ENCODE data around the gene DNM3. TPM values are rescaled to one million over a fixed set of nuclear protein-coding genes. Genes with fewer than 3 reads are reported as not detected.

DNM3 gene
- polyA plus RNA-seq, 3 donors: 0.15 TPM; not detected in 2

DNA sequence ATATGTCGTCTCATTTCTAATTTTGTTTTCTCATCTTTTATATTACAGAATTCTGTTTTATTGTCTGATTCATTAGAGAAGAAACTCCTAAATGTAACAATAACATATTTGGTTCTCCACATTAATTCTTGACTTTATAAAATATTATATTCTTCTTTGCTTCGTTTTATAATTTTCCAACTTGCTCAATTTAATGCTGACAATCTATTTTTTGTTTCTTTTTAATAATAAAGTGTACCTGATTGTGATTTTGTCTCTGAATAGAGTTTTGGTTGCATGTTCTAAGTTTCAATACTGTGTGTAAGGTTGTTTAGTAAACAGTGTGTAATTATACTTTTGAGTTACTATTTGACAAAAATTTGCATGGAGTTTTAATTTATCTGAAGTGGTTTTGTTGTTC lies 448.1 kb downstream of the DNM3 start:
- H3K36me3 ChIP-seq (replicated peaks in 1 of 2; ENCODE audit: control insufficient read depth in 1 of 2, insufficient read depth in 2 of 2, low read length in 2 of 2): no peaks in the 10 kb centered on the region
- H3K9ac ChIP-seq (ENCODE audit: insufficient read depth, low read length, poor library complexity, severe bottlenecking): no peak overlapping the region
- WGBS (ENCODE audit: insufficient coverage): no CpG with 5 or more reads among the region's 2 CpGs
- DNase-seq: no peak
- H3K9me3 ChIP-seq (replicated peaks in 1 of 2; ENCODE audit: control insufficient read depth in 1 of 2, insufficient read depth in 1 of 2, low read length in 2 of 2): no peaks in the 10 kb centered on the region
- no peak overlapping the region for H2AFZ ChIP-seq (ENCODE audit: insufficient read depth, low read depth, low read length, poor library complexity, severe bottlenecking)
- no peak overlapping the region for H3K4me3 ChIP-seq (replicated peaks in 1 of 3; ENCODE audit: low read depth in 2 of 3, low read length in 3 of 3)
- H3K9me3 Mint-ChIP-seq: peaks cover 0 to 3% (median 0%) of the 10 kb centered on the region in 7 donors
- H3K79me2 ChIP-seq (ENCODE audit: insufficient read depth, low read length): no peaks in the 10 kb centered on the region
- H3K36me3 Mint-ChIP-seq: no peaks in the 10 kb centered on the region
- no peaks in the 10 kb centered on the region for H4K20me1 ChIP-seq (ENCODE audit: insufficient read depth, low read length)
- intact Hi-C loops (cut with micrococcal nuclease): no loop called here
- no peaks in the 10 kb centered on the region for H3K27me3 ChIP-seq (ENCODE audit: control insufficient read depth in 2 of 2, insufficient read depth in 2 of 2, low read length in 2 of 2)
- no peak overlapping the region for H3K27ac ChIP-seq (ENCODE audit: low read depth in 1 of 2, low read length in 2 of 2)
- no peak overlapping the region for H3K27ac Mint-ChIP-seq
- H3K4me1 Mint-ChIP-seq: peaks cover 4% of the 10 kb centered on the region
- no peak for TF ChIP-seq CTCF (IDR thresholded peaks at IDR 0.05)
- H3K4me3 Mint-ChIP-seq: no peak overlapping the region
- H3K4me2 ChIP-seq (replicated peaks; ENCODE audit: extremely low read depth, low read length, poor library complexity, severe bottlenecking): no peak overlapping the region
- no peaks in the 10 kb centered on the region for H3K4me1 ChIP-seq (ENCODE audit: control insufficient read depth in 1 of 2, insufficient read depth in 2 of 2, low read length in 2 of 2)
- peaks cover 0 to 1% (median 0%) of the 10 kb centered on the region in 3 donors for H3K27me3 Mint-ChIP-seq (ENCODE audit: low read depth in 3 of 3)

DNA sequence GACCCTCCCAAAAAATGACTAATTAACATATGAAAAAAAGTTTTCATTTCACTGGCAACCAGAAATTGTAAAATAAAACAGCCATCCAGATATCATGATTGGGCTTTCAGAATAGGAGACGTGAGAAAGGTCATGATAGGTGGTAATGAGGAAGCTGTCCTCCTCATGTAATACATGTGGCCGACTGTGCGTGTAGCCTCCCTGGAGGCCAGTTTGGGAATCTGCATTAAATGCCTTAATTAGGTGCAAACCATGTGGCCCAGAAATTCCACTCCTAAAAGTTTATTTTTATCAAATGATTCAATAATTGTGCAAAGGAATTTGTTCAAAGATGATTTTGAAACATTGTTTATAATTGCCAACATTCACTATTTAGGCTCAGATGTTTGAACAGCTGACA lies 451.5 kb downstream of the DNM3 start:
- intact Hi-C loops (cut with micrococcal nuclease): no loop called here
- no peak overlapping the region for H3K4me3 ChIP-seq (replicated peaks in 1 of 3; ENCODE audit: low read depth in 2 of 3, low read length in 3 of 3)
- Mint-ChIP-seq H3K27me3 (ENCODE audit: low read depth in 3 of 3) (peaks cover 0 to 1% (median 0%) of the 10 kb centered on the region in 3 donors), H3K4me1 (no peaks in the 10 kb centered on the region), H3K27ac (no peak overlapping the region), H3K9me3 (peaks cover 0 to 2% (median 0%) of the 10 kb centered on the region in 7 donors), H3K36me3 (no peaks in the 10 kb centered on the region), H3K4me3 (no peak overlapping the region)
- H3K36me3 ChIP-seq (replicated peaks in 1 of 2; ENCODE audit: control insufficient read depth in 1 of 2, insufficient read depth in 2 of 2, low read length in 2 of 2): no peaks in the 10 kb centered on the region
- no peak for TF ChIP-seq CTCF (IDR thresholded peaks at IDR 0.05)
- H3K4me1 ChIP-seq (ENCODE audit: control insufficient read depth in 1 of 2, insufficient read depth in 2 of 2, low read length in 2 of 2): no peaks in the 10 kb centered on the region
- no peaks in the 10 kb centered on the region for H3K79me2 ChIP-seq (ENCODE audit: insufficient read depth, low read length)
- no peak overlapping the region for H3K4me2 ChIP-seq (replicated peaks; ENCODE audit: extremely low read depth, low read length, poor library complexity, severe bottlenecking)
- no peak overlapping the region for H3K9ac ChIP-seq (ENCODE audit: insufficient read depth, low read length, poor library complexity, severe bottlenecking)
- no peak overlapping the region for H2AFZ ChIP-seq (ENCODE audit: insufficient read depth, low read depth, low read length, poor library complexity, severe bottlenecking)
- no peaks in the 10 kb centered on the region for H4K20me1 ChIP-seq (ENCODE audit: insufficient read depth, low read length)
- no CpG with 5 or more reads among the region's 3 CpGs for WGBS (ENCODE audit: insufficient coverage)
- no peaks in the 10 kb centered on the region for H3K27me3 ChIP-seq (ENCODE audit: control insufficient read depth in 2 of 2, insufficient read depth in 2 of 2, low read length in 2 of 2)
- no peaks in the 10 kb centered on the region for H3K9me3 ChIP-seq (replicated peaks in 1 of 2; ENCODE audit: control insufficient read depth in 1 of 2, insufficient read depth in 1 of 2, low read length in 2 of 2)
- no peak overlapping the region for H3K27ac ChIP-seq (ENCODE audit: low read depth in 1 of 2, low read length in 2 of 2)
- no peak for DNase-seq
